Stimulated activated CD8-positive, alpha-beta memory T cell treated with anti-CD3 and anti-CD28 coated beads, Interleukin-4, amount 100 ng/mL, for 1 hour (primary cell): ENCODE measurements around the gene AGAP2.

Source experiments
- DNase-seq, 2 donors: peaks; one replicate each; pipeline ENCODE4 v3.0.0-alpha.2; 2020; ENCODE audit warnings: low read depth in 2 of 2, low spot score in 1 of 2

Gene AGAP2

GRCh38 chr12:57737467-57738460 lies 778 bp downstream of the AGAP2 start:
- DNase-seq = no peak

DNA sequence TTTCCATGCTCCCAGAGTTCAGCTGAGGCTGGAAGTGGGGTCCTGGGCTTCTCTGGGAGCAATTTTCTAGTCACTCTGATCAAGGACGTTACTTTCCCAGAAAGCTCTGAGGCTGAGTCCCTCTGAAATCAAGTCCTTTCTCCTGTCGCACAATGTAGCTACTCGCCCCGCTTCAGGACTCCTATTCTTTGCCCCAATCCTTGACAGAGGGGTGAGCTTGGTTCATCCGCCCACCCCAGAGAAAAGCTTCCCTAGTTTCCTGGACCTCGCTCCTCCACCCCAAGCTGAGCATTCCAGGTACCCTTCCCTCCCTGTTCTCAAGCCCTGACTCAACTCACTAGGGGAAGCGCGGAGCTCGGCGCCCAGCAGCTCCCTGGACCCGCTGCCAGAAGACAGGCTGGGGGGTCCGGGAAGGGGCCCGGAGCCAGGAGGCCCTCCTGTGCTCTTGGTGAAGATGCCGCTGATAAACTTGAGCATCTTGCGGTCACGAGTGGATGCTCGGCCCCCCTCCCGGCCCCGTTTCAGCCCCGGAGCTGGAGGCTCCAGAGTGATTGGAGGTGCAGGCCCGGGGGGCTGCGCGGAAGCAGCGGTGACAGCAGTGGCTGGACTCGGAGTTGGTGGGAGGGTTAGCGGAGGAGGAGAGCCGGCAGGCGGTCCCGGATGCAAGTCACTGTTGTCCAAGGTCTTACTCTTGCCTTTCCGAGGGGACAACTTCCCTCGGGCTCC lies 1.6 kb downstream of the AGAP2 start:
- DNase-seq = no peak

GRCh38 chr12:57735952-57736740 lies 2.4 kb downstream of the AGAP2 start:
- no peak for DNase-seq

- DNase-seq = no peak
Measured at GRCh38 chr12:57735198-57735855, 3.2 kb downstream of the AGAP2 start.

DNA sequence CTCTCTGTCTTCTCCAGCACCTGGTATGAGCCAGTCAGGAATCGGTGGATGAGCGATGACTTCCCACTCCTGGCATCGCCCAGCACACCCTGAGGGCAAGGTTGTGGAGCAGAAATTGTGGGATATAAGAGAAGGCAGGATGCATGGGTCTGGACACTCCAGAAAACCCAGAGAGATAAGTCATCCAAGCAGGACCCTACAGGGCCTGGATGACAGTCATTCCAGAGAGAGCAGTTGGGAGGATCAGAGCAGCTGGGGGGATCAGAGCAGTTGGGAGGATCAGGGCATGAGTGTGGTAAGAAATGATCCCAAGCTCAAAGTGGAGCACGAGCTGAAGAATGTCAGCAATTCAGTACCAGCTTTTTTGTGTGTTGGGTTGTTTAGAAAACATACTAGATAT lies 4.0 kb downstream of the AGAP2 start:
- DNase-seq = no peak

DNA sequence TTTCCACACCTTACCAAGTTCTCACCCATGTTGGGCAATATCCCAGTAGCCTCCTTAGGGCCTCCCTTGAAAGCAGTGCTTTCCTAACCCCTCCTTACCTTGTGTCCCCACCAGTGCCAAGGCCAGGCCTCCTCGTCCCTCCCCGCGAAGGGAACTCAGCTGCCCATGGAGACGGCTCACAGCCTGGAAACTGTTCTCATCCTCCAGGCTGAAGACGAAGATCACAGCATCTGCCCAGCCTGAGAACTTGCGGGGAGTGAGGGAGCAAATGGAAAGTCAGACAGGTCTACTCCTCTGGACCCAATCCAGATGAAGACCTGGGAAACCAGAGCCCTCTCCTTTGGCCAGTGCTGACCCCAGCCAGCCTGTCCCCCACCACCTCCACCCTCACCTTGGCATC lies 4.6 kb downstream of the AGAP2 start:
- DNase-seq = no peak

DNA sequence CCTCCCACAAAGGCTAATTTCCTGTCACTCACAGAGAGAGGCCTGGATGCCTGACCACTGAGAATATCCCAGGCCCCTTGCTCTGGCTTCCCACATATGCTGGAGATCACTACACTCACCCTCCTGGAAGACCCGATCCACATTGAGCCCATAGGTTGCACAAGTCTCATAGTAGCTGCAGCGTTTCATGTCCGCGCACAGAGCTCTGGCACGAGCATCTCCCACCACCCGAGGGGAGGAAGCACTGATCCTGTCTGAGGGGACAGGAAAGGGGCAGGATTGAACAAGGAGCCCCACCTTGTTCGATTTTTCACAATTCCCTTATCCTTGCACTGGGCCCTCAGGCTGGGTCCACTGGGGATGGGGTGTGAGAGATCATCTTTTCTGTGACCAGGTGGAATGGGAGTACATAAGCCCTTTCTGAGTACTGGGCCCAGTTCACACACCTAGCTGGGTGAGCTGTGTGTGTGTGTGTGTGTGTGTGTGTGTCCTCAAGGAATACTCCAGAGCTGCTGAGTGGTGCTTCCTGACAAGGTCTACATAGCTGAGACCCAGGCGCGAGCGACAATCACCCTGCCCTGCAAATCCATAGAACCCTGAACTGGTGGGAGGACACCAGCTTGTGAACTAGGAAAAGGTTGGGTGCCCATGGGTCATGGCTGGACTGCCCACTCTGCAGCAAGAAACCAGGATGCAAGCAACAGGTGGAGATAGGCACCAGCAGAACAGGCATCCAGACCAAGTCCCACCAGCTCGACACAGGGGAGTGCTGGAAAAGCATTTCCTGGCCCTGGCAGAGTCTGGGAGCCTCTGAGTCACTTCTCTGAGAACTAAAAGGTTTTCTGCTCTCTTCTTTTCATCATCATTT lies 5.6 kb downstream of the AGAP2 start:
- DNase-seq = no peak

- no peak for DNase-seq
Measured at GRCh38 chr12:57732270-57732669, 6.3 kb downstream of the AGAP2 start.

DNA sequence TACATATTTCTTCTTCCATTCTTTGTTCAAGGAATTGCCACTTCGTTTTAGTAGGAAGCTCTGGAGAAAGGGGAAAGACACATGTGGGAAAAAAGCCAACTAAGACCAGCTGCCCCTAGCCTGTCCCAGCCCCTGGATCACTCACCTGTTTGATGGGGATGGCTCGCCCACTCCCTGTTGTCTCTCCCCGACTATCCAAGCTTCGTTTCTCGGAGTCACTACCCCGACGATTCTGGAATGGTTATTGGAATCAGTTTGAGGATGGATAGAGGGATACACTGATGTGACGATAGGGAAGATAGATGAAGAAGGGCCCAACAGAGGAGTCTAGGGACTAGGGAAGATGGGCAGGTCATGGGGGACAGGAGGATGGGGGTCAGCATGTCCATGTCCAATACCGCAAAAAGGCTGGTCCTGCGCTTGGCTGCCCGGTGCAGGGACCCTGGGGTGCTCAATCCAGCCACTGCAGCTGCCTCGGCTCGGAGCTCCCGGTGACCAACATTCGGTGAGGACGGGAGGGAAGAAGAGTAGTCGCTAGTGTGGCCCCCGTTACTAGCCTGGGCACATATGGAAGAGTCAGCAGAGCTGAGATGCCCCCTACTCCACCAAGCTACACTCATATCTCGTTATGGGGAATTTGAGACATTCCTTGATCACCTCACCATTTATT lies 7.0 kb downstream of the AGAP2 start:
- no peak for DNase-seq

DNA sequence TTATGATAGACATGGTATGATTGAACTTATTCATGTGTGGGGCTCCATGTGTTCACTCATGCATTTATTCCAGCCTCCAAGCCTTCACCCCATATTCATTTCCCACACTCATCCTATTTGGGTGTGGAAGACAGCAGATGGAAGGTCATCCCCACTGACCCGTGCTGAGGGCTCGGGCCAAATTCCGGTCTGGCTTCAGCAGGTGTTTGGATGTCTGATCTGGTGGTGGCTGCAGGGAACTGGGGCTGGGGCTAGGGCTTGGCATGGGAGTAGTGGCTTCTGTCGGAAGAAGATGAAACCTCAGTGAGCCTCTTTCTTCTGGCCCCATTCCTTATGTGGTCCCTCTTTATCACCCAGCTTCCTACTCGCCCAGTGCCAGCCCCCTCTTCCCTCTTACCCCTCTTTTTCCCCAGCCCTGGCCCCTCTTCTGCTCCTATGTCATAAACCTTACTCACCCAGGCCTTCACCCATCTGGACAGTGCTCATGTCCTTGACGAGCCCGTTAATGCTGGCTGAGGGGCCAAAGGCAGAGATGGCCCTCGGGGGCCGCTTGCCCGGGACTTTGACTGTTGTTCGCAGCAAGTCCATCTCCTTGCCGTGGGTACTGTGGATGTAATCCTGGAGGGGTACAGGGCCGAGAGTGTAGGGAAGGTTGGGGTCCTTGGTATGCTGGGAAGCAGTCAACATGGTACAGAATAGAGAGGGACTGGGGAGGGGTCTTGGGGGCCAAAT lies 8.0 kb downstream of the AGAP2 start:
- no peak for DNase-seq

- no peak for DNase-seq
Measured at GRCh38 chr12:57729321-57729844, 9.2 kb downstream of the AGAP2 start.

DNA sequence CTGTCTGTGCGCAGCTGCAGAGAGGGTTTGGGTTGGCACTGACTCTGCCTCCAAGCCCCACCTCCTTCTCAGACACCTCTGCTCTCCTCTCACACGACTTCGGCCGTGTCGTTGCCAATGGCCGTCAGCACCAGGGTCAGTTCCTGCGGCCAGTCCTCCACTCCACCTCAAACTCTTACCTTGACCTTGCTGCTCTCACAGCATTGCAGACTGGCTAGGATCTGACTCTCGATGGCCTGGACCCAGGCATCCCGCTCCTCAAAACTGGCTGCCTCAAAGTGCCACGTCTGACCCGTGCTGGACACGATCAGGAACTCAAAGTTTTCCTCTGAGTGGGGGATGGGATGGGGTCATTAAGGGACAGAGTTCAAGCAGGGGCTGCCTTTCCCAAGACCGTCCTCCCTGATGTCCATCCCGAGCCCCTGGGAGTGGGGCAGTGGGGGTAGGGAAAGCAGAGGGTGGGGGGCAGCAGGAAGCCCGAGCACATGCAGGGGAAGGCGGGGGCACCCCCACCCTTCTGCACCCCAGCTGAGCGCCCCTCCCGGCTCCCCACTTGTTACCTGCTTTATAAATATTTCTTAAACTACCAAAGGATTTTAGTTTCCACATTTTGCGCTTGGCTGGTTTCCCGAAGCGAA lies 10.7 kb downstream of the AGAP2 start:
- no peak for DNase-seq

DNA sequence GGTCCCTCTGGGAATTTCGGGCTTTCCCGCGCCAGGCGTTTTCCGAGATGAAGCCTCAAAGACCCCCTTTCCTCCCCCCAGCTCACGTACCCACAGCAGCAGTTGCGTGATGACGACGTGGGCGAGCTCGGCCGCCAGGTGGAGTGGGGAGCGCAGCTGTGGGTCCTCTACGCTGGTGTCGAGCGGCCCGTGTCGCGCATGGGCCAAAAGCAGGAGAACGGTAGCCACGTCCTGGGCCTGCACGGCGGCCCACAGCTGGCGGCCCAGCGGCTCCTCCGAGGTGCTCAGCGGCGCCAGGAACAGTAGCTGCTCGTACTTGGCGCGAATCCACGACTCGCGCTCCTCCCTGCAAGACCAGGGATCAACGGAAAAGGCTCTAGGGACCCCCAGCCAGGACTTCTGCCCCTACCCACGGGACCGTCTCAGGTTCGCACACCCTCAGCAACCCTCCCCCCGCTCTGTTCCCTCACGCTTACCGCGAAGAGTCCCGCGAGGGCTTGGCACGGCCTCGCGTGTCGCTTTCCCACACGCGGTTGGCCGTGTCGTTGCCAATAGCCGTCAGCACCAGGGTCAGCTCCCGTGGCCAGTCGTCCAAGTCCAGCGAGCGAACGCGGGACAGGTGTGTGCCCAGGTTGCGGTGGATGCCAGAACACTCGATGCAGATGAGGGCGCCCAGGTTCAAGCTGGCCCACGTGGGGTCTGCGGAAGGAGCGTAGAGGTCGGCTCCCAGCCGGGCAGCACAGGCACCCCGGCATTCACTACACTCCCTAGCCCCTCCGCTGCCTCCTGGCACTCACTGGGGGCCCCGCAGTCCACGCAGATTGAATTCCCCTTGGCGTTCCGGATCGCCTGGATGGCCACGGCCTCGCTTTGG lies 11.4 kb downstream of the AGAP2 start:
- DNase-seq = no peak

DNA sequence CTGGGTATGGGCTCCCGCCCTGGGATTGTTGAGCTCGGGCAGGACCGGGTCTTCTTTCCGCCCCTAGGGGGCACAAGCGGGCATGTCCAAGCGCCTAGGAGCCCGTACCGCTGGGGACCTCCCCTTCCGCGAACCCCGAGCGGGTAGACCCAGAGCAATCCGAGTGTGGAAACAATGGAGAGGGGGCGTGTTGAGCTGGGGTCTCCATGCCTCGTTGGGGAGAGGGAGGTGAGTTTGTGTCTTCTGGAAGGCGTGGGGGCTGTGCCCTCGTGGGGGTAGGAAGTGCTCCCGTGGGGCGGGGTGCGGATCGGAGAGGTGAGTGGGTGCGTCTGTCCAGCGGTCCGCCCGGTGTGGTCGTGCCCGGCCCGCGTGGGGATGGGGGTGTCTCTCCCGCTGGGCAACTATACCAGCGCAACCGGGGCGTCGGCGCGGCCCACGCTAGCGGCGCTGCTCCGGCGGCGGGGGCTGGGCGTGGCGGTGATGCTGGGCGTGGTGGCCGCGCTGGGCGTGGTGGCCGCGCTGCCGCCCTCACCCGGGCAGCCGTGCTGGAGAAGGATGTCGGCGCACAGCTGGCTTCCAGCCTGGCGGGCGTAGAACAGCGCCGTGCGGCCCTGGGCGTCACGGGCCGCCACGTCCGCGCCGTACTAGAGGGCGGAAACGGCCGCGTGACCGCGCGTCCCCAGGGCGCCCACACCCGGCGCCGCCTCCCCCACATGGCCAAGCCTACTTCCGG lies 12.2 kb downstream of the AGAP2 start:
- DNase-seq = no peak

DNA sequence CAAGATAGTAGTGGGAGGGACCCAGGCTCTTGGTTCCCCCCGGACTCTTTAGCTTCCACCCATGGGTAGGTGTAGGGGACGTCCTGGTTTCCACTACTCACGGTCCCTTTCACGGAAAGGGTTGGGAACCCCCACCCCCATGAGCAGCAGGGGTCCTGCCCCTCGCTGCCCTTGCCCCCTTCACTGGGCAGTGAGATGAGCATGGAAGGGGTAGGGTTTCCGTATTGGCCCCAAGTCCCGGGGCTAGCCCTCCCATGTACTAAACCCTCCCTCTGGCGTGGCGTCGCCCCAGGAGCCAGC lies 12.7 kb downstream of the AGAP2 start:
- no peak for DNase-seq

GRCh38 chr12:57724936-57725740 lies 13.4 kb downstream of the AGAP2 start:
- no peak for DNase-seq
